Stimulated activated CD8-positive, alpha-beta memory T cell treated with anti-CD3 and anti-CD28 coated beads, Interleukin-4, amount 100 ng/mL, for 24 hours (primary cell): Measurements from ENCODE around the gene PLAGL1.

Experiments
- DNase-seq: peaks from one replicate; pipeline ENCODE4 v3.0.0-alpha.2; 2020; ENCODE audit warnings: low read depth

PLAGL1 gene

DNA sequence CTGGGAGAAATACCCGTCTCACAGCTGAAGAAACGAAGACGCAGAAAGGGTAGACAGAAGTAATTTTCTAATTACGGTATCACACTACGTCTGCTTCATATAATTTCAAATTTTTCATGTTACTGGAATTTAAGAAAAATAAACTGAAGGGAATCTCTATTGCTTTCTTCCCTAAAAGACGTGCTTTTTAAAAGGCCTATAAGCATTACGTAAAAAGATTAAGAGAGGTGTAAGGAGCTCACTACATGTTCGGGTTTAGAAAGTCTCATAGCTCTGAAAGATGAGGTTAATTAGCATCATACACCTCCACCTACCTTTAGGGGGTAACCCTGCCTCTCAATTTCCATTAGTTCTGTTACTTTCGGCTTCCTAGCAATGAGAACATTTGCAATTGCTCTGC lies 787 bp upstream of the PLAGL1 start:
- no peak for DNase-seq

DNA sequence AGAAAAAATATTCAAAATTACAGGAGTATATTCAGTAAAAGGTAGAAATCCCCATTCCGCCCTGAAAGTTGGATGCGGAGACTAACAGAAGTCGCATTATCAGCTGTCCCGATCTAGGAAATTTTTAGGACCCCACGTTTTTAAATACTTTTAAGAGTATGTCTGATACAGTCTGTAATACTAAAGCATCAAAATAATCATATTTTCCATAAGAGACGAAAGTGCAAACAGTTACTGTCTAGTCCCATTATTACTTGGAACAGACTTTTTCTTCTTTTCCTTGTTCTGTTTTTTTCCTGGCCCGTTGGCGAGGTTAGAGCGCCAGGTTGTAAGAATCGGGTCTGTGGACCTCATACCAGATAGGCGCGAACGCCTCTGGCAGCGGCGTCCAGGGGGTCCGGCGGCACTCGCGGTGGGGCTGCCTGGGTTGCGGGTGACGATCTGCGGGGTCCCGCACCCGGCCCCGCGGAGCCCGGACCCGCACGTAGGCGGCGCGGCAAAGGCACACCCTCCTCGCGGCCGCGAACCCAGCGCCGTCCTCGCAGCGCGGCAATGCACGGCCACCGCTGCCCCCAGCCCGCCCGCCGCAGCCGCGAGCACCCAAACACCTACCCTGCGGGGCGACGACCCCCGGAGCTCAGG lies 460 bp downstream of the PLAGL1 start:
- DNase-seq: no peak

DNA sequence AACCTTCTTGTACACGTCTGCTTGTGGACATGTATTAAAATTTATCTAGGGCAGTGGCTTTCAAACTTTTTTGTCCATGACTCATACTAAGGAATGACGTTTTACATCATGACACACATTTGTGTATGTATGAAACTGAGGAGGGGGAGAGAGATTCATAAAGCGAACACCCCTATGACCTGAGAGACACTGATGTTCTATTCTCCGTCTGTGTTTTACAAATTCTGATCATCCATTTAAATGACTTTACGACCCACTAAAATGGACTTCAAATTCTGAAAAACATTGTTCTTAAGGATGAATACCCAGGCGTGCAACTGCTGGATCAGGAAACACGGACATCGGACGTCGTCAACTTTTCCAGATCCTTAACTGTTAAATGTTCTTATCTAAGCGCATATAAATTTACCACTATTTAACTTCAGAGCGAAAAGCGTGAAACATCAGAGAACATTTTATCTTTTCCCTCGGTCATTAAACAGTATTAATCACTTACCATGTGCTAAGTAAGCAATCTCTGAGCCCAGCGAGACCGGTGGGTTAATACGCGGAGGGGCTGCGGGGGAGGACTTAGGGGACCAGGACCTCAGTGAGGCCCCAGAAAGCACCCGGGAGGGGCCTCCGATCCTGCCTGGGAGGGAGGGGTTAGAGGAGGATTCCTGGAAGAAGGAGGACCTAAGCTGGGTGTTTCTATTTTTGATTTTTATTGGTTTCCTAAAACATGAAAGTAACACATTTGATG lies 1.2 kb downstream of the PLAGL1 start:
- no peak for DNase-seq

DNA sequence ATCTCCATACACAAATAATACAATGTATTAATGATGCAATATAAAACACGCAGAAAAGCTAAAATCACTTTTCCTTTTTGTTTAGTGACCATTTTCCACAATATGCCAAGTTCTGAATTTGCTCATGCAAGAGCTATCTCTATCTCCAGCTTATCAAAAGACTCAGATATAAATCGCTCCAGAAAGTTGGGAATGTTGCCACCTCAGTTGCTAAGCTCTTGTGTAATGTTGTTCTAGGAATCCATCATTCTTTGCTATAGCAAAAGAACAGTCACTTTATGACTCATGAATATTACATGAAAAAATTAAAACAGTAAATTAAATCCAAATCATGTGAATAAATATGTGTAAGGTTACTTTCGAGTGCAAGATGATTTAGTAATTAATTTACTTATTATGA lies 8.7 kb downstream of the PLAGL1 start:
- no peak for DNase-seq

DNA sequence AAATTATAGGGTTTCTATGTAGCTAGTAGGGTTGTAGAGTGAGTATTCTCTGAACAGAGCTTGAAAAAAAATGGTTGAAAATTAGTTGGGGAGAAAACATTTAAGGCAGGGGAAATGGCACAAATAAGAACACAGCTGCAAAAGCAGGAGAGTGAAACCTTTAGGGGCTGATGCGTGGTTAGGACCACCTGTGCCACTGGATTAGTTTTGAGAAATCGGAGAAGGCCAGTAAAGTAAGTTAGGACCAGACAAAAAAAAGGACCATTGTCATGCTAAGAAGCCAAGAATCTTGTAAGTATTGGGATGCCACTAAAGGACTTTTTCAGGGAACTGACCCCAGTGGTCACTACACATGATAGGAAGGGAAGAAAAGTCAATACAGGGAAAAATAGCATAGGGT lies 9.4 kb downstream of the PLAGL1 start:
- no peak for DNase-seq

DNA sequence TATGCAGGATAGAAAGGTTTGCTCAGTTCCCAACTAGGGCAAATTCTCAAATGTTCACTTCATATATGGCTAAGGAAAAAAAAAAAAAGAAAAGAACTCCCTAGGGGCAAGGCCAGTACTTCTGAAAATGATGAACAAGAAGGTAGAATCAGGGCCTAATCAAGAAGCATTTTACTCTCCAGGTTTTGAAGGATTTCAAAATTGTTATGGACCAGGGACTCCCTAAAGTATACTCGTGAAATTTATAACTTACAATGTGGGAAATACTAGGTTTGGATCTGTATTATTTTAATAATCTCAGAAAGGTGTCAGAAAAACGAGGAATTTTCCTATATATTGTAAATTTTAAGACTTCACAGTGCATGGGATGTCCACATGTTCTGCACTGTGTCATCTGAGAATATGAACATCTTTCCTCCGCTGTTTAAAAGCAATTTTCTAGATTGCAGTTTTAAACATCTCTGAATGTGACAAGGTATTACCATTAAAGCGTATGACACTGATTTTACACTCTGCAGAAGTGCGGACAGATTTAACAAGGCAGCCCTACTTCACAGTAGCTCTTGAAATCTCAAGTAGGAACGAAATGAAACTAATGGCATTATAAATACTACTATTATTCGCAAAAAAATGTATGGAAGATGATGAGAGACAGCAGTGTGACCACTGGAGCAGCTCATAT lies 14.0 kb downstream of the PLAGL1 start:
- DNase-seq: no peak

DNA sequence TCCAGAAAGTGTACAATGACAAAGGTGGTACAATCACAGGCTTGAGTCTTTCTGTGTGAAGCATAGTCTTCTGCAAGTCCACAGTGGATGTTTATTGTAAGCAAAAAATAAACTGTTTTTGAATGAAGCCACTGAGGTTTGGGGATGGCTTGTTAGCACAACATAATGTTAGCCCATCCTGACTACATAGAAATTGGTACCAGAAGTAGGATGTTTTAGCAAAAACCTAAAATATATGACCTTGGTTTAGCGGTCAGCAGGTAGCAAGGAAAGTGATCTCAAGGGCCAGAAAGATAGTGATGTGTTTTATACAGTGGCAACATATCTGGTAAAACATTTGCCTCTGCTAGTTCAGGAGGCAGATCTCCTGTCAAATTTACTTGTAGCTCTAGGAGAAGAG lies 15.8 kb downstream of the PLAGL1 start:
- DNase-seq: no peak

DNA sequence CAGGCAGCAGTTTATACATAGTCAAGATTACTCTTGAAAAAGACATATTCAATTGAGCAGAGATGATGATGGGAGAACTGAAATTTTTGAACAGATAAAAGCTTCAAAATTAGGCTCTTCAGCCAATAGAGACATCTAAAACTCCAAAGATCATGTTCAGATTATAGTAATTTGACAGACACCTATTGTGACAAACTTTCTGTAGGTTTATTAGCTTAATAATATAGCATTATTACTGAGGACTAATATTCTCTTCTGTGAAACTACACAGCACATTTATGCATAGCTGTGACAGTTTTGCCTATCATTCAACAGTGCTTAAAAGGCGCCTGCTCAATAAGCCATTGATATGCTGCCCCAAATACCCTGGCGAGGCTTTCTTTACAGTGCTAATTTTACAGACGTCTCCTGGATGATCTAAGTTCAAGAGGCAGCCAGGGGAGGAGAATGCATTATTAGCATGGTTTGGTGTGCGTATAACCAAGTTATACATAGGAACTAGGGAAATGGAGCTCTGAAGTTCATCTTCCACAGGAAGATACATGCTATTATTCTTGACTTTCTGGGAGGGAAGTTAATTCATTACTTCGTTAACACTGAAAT lies 21.5 kb downstream of the PLAGL1 start:
- no peak for DNase-seq

DNA sequence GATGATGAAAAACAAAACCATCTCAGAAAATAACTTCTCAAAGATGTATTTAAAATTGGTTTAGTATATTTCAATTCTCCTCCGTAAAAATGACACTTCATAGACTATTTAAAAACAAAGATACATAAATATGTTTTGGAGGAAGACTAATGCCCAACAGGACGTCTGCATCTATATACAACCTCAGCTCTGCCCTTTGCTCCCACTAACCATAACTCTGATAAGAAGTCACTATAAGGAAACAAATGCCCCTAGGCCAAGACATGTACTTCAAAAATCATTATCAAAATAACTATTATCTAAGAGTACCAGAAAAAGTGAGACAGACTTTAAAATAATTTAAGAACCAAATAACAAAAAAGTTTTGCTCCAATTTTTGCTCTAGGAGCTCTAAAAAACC lies 23.4 kb downstream of the PLAGL1 start:
- no peak for DNase-seq

DNA sequence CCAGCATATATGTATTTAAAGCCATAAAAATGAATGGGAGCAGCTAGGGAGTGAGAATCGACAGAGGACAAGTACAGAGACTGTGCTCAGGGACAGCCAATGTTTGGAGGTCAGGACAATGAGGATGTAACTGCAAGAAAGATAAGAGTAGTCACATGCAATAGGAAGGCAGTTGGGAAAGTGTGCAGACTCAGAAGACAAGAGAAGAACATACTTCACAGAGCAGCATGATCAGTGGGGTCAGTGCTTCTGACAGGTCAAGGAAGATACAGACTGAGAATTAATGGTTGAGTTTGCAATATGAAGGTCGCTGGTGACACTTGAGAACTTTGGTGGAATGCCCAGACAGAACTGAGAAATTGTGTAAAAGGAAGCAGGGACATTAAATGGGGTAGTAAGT lies 25.1 kb downstream of the PLAGL1 start:
- no peak for DNase-seq

DNA sequence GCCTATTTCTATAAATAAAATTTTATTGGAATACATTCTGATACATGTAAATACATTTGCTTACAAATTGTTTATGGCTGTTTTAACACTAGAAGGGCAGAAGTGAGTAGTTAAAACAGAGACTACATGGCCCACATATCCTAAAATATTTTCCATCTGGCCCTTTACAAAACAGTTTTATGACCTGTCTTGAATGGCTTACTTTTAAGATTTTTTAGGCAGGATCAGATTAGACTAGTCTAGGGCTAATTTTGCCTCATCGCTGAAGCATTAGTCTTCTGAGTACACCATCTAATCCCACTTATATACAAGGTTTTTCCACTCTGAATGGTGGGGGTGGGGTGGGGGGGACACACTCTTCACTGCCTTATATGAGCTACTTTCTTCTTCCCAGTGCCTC lies 27.1 kb downstream of the PLAGL1 start:
- no peak for DNase-seq

DNA sequence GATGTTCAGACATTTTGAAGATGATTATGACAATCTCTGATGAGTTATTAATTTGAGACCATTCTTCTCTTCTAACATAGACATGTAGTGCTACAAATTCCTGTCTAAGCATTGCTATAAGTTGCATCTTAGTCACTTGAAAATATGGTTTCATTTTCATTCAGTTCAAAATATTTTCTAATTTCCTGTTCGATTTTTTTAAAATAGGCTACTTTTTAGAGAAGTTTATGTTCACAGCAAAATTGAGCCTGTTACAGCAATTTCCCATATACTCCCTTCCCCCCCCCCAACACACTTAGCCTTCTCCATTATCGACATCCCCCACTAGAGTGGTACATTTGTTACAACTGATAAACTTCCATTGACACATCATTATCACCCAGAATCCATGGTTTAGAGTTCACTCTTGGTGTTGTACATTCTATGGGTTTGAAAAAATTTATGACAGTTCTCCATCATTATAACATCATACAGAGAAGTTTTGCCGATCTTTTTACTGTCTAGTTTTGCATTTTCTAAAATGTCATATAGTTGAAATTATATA lies 31.2 kb downstream of the PLAGL1 start:
- no peak for DNase-seq

DNA sequence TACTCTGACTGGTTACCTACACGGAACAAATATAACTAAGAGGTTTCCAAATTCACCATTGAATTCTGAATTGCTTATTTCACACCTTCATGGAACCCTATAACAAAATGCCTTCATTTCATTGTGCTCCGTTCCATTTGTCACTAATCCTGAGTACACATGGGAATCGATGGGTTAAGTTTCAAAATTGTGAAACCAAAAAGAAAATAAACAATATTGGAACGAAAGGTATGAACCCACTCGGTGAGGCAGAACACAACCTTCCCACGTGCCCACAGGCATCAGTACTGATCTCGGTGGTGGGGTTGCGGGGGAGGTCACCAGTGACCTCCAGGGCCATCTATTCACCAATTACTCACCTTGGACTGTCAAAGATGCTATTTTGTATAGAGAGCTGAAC lies 34.0 kb downstream of the PLAGL1 start:
- no peak for DNase-seq

DNA sequence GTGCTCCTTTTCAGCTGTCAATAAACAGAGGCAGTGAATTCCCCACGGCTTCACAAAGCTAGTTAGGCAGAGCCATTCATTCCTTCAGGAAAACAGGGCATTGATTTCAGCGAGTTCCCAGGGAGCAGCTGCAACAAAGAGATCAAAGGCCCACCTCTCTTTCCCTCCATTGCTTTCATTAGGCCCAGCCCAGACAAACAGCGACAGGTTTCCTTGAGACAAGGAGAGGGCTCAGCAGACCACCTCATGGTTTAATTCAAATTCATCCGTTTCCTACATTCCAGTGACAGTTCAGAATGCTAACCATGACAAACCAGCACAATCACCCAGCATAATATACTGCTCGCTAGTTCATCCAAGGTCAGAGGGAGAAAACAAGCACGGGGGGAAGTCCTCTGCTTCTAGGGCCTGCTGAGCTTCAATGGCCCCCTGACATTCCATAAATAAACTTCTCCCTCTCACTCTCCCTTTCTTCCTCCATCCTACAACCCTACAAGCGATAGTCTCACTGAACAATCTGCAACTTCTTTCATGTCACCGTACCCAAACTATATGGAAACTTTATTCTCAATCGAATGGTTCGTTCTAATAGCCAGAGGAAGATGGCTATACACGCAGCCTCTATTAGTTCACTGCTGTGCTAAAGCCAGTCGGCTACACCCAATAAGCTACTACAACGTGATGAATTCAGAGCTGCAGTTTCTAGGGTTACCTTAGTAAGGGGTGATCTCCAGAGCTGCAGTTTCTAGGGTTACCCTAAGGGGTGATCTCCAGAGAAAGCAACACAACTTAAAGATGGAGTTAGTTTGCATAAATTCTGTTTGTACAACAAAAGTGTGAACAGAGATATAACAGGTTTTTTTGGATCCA lies 34.7 kb downstream of the PLAGL1 start:
- no peak for DNase-seq

DNA sequence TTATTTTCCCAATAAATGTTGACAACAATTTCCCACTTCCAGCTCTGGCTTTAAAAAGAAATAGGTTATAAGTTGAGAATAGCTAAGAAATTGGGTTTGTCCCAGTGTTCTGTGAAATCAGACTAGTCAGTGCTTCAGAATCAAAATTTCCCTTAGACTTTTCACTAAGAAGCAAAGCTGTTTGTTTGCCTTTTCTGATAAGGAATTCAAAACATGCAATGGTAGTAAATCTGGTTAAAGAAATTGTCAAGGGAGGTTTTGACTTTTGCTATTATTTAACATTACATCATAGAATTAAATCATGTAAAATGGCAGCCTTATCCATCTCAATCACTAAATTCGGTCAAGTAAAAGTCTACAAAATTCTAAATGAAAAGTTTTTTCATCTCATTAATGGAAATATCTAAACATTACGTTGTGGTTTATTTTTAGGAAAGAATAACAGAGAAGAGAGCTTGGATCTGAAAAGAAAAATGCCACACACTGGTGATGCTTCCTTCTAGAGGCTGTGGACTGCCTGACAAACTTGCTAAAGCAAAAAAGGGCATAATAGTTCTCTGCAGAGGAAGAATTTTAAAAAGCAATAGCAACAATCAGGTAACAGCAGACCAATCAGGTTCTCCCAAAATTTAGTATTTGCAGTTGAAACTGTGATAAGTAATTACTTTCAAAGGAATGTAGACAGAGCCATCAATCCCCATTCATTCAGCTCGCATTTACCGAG lies 36.4 kb downstream of the PLAGL1 start:
- DNase-seq: no peak

DNA sequence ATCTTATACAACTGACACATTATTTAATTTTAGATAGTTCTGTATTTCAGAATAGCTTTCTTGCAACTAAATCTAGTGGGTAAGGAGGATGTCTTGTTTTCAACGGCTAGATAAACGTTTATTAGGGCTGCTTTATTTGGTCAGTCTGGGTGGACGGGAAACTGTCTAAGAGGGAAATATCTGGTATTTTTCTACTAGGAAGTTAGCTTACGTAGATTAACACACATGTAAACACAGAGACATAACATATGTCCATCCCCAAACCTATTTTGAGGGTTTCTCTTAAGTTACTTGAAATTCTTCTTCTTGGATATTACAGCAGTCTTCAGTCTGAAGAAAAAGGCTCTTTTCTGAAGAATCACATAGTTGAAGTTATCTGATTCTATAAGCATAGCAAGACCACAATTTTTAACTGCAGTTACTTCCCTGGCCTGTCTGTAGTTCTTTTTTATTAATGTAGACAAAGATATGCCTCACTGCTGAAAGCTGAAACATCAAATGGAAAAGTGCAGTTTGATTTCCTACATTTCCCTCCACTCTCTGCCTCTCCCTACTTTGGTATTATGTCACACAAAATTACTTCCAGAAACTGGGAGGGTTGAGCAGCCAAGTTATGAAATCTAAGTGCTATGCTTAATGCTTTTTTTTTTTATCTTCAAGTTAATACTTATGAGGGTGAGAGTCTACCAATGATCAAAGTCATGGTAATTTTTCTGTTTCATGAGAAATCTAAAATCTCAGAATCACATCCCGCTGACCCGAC lies 37.4 kb downstream of the PLAGL1 start:
- DNase-seq: no peak

DNA sequence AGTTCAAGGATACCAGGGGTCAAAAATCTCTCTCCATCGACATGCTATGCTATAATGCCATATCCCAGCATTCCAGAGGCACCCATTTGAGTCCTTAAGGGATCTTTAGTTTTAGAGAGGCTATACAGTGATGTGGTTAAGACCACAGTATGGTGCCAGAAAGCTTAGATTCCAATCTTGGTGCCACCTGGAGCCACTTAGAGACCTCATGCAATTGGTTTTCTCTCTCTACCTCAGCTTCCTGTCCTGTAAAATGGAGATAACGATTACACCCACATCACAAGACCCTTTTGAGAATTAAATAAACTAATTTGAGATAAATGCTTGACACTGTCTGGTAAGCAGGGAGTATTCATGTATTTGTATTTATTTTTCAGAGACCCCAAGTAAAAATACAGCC lies 39.0 kb downstream of the PLAGL1 start:
- no peak for DNase-seq

DNA sequence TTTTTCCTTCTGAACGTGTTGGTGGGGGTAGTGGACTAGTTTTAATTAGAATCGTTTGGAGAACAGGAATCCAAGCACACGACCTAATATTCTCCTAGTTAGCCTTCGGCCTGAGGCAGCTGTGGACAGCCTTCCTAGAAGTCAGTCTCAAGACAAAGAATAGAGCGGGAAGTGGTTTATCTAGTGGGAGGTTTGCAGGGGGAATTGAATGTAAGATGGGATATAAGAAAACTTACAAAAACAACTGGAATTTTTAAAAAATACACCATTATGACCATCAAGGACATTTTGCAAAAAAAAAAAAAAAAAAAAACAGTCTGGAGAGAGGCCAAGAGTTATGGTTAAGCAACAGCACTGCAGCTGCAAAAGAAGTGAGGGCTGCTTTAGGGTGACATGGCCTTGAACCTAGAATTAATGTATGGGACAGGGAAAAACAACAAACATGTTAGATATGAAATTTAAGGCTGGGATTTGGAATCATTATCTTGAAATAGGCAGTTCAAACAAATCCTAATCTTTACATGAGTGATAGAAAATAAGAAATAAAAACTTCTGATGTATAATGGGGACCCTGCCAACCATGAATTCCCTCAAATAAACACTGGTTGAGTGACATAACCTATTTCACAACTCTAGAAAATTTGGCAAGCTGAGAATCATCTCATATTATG lies 40.2 kb downstream of the PLAGL1 start:
- no peak for DNase-seq

DNA sequence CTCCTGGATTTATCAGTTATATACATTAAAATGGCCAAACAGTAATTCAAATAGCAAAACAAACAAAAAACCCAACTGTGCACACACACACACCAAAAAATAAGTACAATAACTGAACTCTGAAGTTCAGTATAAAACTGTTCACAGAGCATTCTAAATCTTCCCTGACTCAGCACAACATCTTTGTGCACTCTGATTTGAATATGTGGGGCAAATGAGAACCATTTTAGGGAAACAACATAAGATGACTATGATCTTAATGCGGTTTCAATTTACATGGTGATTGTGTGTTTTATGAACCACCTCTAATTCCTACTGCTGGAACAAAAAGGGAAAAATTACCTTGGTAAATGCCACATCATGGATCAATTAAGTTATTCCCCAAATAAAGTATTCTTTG lies 41.7 kb downstream of the PLAGL1 start:
- no peak for DNase-seq
